Left colon (tissue), 2 donors: ENCODE measurements around the gene YWHAH. TPM values are rescaled to one million over a fixed set of nuclear protein-coding genes. Genes with fewer than 3 reads are reported as not detected.

Source experiments
- ATAC-seq: fragments of 200-7000 bp; cut with Tn5 transposase; one replicate; pipeline ENCODE4 v1.9.1; 2020; ENCODE audit warnings: mild to moderate bottlenecking, moderate library complexity
- DNase-seq, 2 donors: peaks; one replicate each; pipeline ENCODE4 v3.0.0-alpha.2; 2020
- intact Hi-C, 2 donors: fragments of 100-400 bp; cut with DNase I in 1 of 2; cut with micrococcal nuclease in 1 of 2; formaldehyde crosslinking; loops; one replicate each; pipeline versions ENCODE4 v1.11.2 to v1.14.0; 2022; cut with DNase I, micrococcal nuclease
- total RNA-seq, 2 donors: library from RNA; stranded (reverse); fragmentation: NEBNext Ultra II Directional; extraction: Animal tissue kit (Norgen Biotek cat#: 25700); gene quantifications; one replicate each; pipeline ENCODE4 v1.2.1, GENCODE V29; 2021
- donor health status: DM: no; HTN: no; CAD: no.
- donor health status: DM: yes; HTN: yes; CAD: no.

The YWHAH gene
- total RNA-seq, 2 donors from 2014 or later = 152 to 291 TPM

- peak; percentile 33 to 70 for DNase-seq
- intact Hi-C loops = no loop called here
- peak; percentile 48 for ATAC-seq
Measured at GRCh38 chr22:31944700-31945442, 536 bp downstream of the YWHAH start.

- intact Hi-C loops = no loop called here
- ATAC-seq (peak; percentile 7), DNase-seq (peak in 1 of 2 donors; percentile 31)
Measured at GRCh38 chr22:31945443-31945855, 1.1 kb downstream of the YWHAH start.

GRCh38 chr22:31945971-31946680 is 1.8 kb downstream of the YWHAH start:
- DNase-seq = no peak
- intact Hi-C loops = no loop called here

GRCh38 chr22:31947296-31947695 is 3.0 kb downstream of the YWHAH start:
- intact Hi-C loops = no loop called here
- no peak for DNase-seq
- peak; percentile 13 for ATAC-seq

More at GRCh38 chr22:31945971-31946680, 1.8 kb downstream of the YWHAH start:
- no peak for ATAC-seq

GRCh38 chr22:31948002-31948401 is 3.7 kb downstream of the YWHAH start:
- intact Hi-C loops = no loop called here
- ATAC-seq (no peak), DNase-seq (no peak)

GRCh38 chr22:31950226-31950625 is 5.9 kb downstream of the YWHAH start:
- intact Hi-C loops = loop anchor here in 1 of 2 donors (10.0 kb wide), 1 partner anchor 55 kb away; no protein-coding TSS in a partner anchor
- ATAC-seq = no peak
- DNase-seq = no peak

- DNase-seq (no peak), ATAC-seq (peak; percentile 88)
- intact Hi-C loops = loop anchor here in 1 of 2 donors (10.0 kb wide), 1 partner anchor 57 kb away; no protein-coding TSS in a partner anchor
Measured at GRCh38 chr22:31951194-31952093, 7.1 kb downstream of the YWHAH start.

- DNase-seq = no peak
- intact Hi-C loops = loop anchor here in 1 of 2 donors (10.0 kb wide), 1 partner anchor 57 kb away; no protein-coding TSS in a partner anchor
- no peak for ATAC-seq
Measured at GRCh38 chr22:31952094-31952401, 7.7 kb downstream of the YWHAH start.

- ATAC-seq (no peak), DNase-seq (no peak)
- intact Hi-C loops = loop anchor here in 1 of 2 donors (10.0 kb wide), 1 partner anchor 58 kb away; no protein-coding TSS in a partner anchor
Measured at GRCh38 chr22:31952472-31952871, 8.1 kb downstream of the YWHAH start.

- no peak for DNase-seq
- no peak for ATAC-seq
- intact Hi-C loops = loop anchor here in 1 of 2 donors (10.0 kb wide), 1 partner anchor 58 kb away; no protein-coding TSS in a partner anchor
Measured at GRCh38 chr22:31953261-31953660, 8.9 kb downstream of the YWHAH start.

GRCh38 chr22:31954535-31955523 is 10.5 kb downstream of the YWHAH start:
- ATAC-seq (no peak), DNase-seq (no peak)
- intact Hi-C loops = loop anchor here in 1 of 2 donors (10.0 kb wide), 1 partner anchor 60 kb away; no protein-coding TSS in a partner anchor

GRCh38 chr22:31956360-31956759 is 12.0 kb downstream of the YWHAH start:
- intact Hi-C loops = loop anchor here in 1 of 2 donors (10.0 kb wide), 1 partner anchor 62 kb away; no protein-coding TSS in a partner anchor
- DNase-seq = peak in 1 of 2 donors; percentile 3
- no peak for ATAC-seq

- intact Hi-C loops = loop anchor here in 1 of 2 donors (10.0 kb wide), 1 partner anchor 63 kb away; no protein-coding TSS in a partner anchor
- no peak for ATAC-seq
- DNase-seq = no peak
Measured at GRCh38 chr22:31957970-31958594, 13.7 kb downstream of the YWHAH start.

GRCh38 chr22:31958625-31959239 is 14.4 kb downstream of the YWHAH start:
- DNase-seq (no peak), ATAC-seq (no peak)
- intact Hi-C loops = loop anchor here in 1 of 2 donors (10.0 kb wide), 1 partner anchor 64 kb away; no protein-coding TSS in a partner anchor

GRCh38 chr22:31960767-31961166 is 16.4 kb downstream of the YWHAH start:
- intact Hi-C loops = no loop called here

GRCh38 chr22:31962387-31963125 is 18.2 kb downstream of the YWHAH start:
- ATAC-seq (peak; percentile 56), DNase-seq (peak in 1 of 2 donors; percentile 5)

More at GRCh38 chr22:31960767-31961166, 16.4 kb downstream of the YWHAH start:
- DNase-seq (no peak), ATAC-seq (no peak)

More at GRCh38 chr22:31962387-31963125, 18.2 kb downstream of the YWHAH start:
- intact Hi-C loops = no loop called here
